Astrocyte (in vitro differentiated cells and primary cell): ENCODE measurements around the gene SIGLEC15.

Source experiments
- EZH2 ChIP-seq: IDR thresholded peaks from 2 replicates; pipeline ENCODE4 v1.6.1; 2012; ENCODE audit warnings: mild to moderate bottlenecking, low read length, inconsistent platforms; ENCODE audit not compliant: insufficient read depth
- TF ChIP-seq, protein P1 (sequence below): IDR thresholded peaks from 2 replicates; pipeline ENCODE4 v1.5.1; 2011; ENCODE audit warnings: low read depth, mild to moderate bottlenecking, inconsistent platforms, low read length, moderate library complexity; ENCODE audit not compliant: insufficient read depth

DNA sequence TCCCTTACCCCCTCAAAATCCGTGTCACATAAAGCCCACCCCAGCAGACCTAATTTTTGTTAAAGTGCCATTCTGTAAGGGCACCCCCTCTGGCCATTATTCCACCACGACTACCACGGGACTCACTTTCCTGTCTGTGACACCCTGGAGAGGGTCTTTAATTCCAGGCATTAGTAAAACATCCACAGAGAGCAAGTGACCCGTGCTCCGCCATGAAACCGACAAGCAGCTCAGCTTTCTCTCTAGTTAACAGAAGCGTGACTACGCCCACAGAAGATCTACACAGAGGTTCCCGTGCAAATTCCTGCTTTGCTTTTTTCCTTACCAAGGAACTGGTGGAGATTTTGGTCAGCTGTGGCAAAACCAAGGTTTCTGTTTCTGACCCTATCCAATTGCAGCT is 4.4 kb downstream of the SIGLEC15 start:
- no peak for TF ChIP-seq EZH2
- TF ChIP-seq, protein P1, sequence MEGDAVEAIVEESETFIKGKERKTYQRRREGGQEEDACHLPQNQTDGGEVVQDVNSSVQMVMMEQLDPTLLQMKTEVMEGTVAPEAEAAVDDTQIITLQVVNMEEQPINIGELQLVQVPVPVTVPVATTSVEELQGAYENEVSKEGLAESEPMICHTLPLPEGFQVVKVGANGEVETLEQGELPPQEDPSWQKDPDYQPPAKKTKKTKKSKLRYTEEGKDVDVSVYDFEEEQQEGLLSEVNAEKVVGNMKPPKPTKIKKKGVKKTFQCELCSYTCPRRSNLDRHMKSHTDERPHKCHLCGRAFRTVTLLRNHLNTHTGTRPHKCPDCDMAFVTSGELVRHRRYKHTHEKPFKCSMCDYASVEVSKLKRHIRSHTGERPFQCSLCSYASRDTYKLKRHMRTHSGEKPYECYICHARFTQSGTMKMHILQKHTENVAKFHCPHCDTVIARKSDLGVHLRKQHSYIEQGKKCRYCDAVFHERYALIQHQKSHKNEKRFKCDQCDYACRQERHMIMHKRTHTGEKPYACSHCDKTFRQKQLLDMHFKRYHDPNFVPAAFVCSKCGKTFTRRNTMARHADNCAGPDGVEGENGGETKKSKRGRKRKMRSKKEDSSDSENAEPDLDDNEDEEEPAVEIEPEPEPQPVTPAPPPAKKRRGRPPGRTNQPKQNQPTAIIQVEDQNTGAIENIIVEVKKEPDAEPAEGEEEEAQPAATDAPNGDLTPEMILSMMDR, result no peak
